ENCODE data around the gene ARIH1.
"Not testable (repeated sequence)": the region's sequence is repeated elsewhere in the genome, so short reads cannot be mapped to it uniquely, and the experiment has no call there.

Gene ARIH1

GRCh38 chr15:72609862-72610261 lies 135.7 kb downstream of the ARIH1 start:
- DNase-seq, result no peak

GRCh38 chr15:72612324-72612723 lies 138.2 kb downstream of the ARIH1 start:
- DNase-seq, result not testable (repeated sequence)

GRCh38 chr15:72614810-72615532 lies 140.8 kb downstream of the ARIH1 start:
- no peak for DNase-seq

- not testable (repeated sequence) for DNase-seq
These were observed 141.6 kb downstream of the ARIH1 start for GRCh38 chr15:72615533-72616233.

- DNase-seq, result no peak
These were observed 142.5 kb downstream of the ARIH1 start for GRCh38 chr15:72616491-72617210.

GRCh38 chr15:72623854-72624253 lies 149.7 kb downstream of the ARIH1 start:
- DNase-seq, result not testable (repeated sequence)

GRCh38 chr15:72626153-72626552 lies 152.0 kb downstream of the ARIH1 start:
- not testable (repeated sequence) for DNase-seq

- not testable (repeated sequence) for DNase-seq
These were observed 154.3 kb downstream of the ARIH1 start for GRCh38 chr15:72628249-72629067.

- not testable (repeated sequence) for DNase-seq
These were observed 155.0 kb downstream of the ARIH1 start for GRCh38 chr15:72629068-72629570.

GRCh38 chr15:72636519-72637282 lies 162.6 kb downstream of the ARIH1 start:
- DNase-seq, result not testable (repeated sequence)

- DNase-seq, result not testable (repeated sequence)
These were observed 165.8 kb downstream of the ARIH1 start for GRCh38 chr15:72639759-72640483.

GRCh38 chr15:72642271-72642670 lies 168.1 kb downstream of the ARIH1 start:
- not testable (repeated sequence) for DNase-seq

- DNase-seq, result not testable (repeated sequence)
These were observed 174.6 kb downstream of the ARIH1 start for GRCh38 chr15:72648631-72649253.

All from NCI-H2227 treated with DMSO at 0.1 percent for 48 hours (cell line).